Bronchial epithelial cell (primary cell): ENCODE results near the gene FYB1. TPM values are rescaled to one million over a fixed set of nuclear protein-coding genes. Genes with fewer than 3 reads are reported as not detected.

Source experiments
- DNase-seq: peaks from one replicate; pipeline ENCODE4 v3.0.0-alpha.2; 2010; ENCODE audit warnings: low read depth
- FAIRE-seq: peaks from 2 replicates; lab custom pipeline; 2011; peaks lifted over from hg19 to GRCh38; lab: Jason Lieb, UNC
- H3K27me3 ChIP-seq: 2 replicates; pipeline ENCODE4 v1.5.1; 2011; ENCODE audit warnings: low read length; ENCODE audit not compliant: control insufficient read depth, insufficient read depth
- H3K36me3 ChIP-seq: 2 replicates; pipeline ENCODE4 v1.5.1; 2011; ENCODE audit warnings: low read length; ENCODE audit not compliant: control insufficient read depth, insufficient read depth
- H3K4me3 ChIP-seq: 2 replicates; pipeline ENCODE4 v1.5.1; 2011; ENCODE audit warnings: mild to moderate bottlenecking, low read depth, low read length, control low read depth
- total RNA-seq: library from RNA; depleted of rRNA; stranded (reverse); fragments of >200 nt; gene quantifications from 2 replicates; pipeline ENCODE4 v1.2.1, GENCODE V29; 2014
- TF ChIP-seq, protein P1 (sequence below): IDR thresholded peaks from 2 replicates; pipeline ENCODE4 v1.5.1; 2011; ENCODE audit warnings: mild to moderate bottlenecking, moderate library complexity, low read length, control low read depth, inconsistent platforms; ENCODE audit not compliant: insufficient read depth, severe bottlenecking

Gene FYB1
- total RNA-seq, 1 donor from 2014 or later, result 0.26 TPM

DNA sequence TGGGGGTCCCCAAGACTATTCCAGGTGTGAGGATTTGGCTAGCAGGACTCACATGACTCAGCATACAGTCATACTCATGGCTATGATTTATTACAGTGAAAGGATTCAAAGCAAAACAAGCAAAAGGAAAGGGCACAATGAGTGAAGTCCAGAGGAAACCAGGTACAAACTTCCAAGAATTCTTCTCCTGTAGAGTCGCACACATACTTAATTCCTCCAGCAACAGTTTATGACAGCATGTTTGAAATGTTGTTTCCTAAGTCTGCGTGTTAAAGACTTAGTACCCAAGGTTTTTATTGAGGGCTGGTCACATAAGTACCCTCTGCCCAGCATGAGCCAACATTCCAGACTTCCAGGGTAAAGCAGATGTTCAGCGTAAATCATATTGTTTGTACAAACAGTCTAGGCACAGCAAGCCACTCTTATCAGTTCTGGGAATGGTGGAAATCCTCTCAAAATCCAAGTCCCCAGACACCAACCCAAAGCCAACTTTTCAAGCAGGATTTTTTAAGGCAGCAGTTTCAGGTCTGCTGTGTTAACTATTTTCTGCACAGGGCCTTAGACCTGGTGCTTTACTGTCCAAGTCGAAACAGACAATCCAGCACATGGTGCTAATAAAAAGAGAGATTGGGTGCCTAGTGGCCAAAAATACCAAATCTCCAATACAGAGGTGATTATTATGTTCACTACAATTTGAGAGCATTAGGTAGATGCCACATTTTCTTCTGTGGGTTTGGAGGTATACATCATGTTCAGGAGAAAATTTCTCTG lies 126.6 kb downstream of the FYB1 start:
- H3K4me3 ChIP-seq, result no peak overlapping the region
- DNase-seq, result peak; percentile 88
- TF ChIP-seq, protein P1, sequence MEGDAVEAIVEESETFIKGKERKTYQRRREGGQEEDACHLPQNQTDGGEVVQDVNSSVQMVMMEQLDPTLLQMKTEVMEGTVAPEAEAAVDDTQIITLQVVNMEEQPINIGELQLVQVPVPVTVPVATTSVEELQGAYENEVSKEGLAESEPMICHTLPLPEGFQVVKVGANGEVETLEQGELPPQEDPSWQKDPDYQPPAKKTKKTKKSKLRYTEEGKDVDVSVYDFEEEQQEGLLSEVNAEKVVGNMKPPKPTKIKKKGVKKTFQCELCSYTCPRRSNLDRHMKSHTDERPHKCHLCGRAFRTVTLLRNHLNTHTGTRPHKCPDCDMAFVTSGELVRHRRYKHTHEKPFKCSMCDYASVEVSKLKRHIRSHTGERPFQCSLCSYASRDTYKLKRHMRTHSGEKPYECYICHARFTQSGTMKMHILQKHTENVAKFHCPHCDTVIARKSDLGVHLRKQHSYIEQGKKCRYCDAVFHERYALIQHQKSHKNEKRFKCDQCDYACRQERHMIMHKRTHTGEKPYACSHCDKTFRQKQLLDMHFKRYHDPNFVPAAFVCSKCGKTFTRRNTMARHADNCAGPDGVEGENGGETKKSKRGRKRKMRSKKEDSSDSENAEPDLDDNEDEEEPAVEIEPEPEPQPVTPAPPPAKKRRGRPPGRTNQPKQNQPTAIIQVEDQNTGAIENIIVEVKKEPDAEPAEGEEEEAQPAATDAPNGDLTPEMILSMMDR, result no peak
- no peaks in the 10 kb centered on the region for H3K36me3 ChIP-seq
- H3K27me3 ChIP-seq, result no peaks in the 10 kb centered on the region
- no peak for FAIRE-seq

- TF ChIP-seq, protein P1, result no peak
- Histone ChIP-seq H3K36me3 (no peaks in the 10 kb centered on the region), H3K4me3 (no peak overlapping the region), H3K27me3 (no peaks in the 10 kb centered on the region)
- no peak for DNase-seq
- peak; percentile 52 for FAIRE-seq
These were observed 127.3 kb downstream of the FYB1 start for GRCh38 chr5:39091940-39092580.

DNA sequence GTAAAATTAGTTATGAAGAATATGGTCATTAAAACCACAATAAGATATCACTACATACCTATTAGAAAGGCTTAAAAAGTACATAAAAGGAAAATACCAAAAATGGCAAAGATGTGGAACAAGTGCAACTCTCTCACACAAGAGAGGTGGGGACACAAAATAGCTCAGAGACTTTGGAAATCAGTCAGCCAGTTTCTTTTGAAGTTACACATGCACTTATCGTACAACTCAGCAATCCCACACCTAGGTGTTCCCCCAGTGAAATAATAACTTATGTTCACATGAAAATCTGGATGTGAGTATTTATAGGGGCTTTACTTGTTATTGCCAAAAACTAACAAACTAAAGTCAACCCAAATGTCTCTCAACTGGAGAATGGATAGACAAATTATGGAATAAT lies 135.4 kb downstream of the FYB1 start:
- FAIRE-seq (no peak), DNase-seq (no peak)
- no peaks in the 10 kb centered on the region for H3K36me3 ChIP-seq
- H3K4me3 ChIP-seq, result no peak overlapping the region
- no peaks in the 10 kb centered on the region for H3K27me3 ChIP-seq
- TF ChIP-seq, protein P1, result no peak

DNA sequence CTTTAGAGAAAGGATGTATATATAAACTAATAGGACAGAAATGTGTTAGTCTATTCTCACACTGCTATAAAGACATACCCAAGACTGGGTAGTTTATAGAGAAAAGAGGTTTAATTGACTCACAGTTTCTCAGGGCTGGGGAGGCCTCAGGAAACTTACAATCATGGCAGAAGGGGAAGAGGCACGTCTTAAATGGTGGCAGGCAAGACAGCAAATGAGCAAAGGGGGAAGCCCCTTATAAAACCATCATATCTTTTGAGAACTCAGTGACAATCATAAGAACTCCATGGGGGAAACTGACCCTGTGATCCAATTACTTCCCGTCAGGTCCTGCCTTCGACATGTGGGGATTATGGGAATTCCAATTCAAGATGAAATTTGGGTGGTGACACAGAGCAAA lies 136.4 kb downstream of the FYB1 start:
- DNase-seq (no peak), FAIRE-seq (no peak)
- Histone ChIP-seq H3K4me3 (no peak overlapping the region), H3K27me3 (no peaks in the 10 kb centered on the region), H3K36me3 (no peaks in the 10 kb centered on the region)
- TF ChIP-seq, protein P1, result no peak

- TF ChIP-seq, protein P1, result peak; percentile 75
- Histone ChIP-seq H3K4me3 (no peak overlapping the region), H3K27me3 (no peaks in the 10 kb centered on the region), H3K36me3 (no peaks in the 10 kb centered on the region)
- peak; percentile 67 for DNase-seq
- FAIRE-seq, result no peak
These were observed 138.7 kb downstream of the FYB1 start for GRCh38 chr5:39080597-39081204.
